GM18870 (cell line): ENCODE data around the gene BAZ1B.
"Not testable (repeated sequence)": the region's sequence is repeated elsewhere in the genome, so short reads cannot be mapped to it uniquely, and the experiment has no call there.

Experiments used
- ATAC-seq: cut with Tn5 transposase; IDR thresholded peaks from one replicate; pipeline ENCODE4 v1.9.1; 2021; ENCODE audit warnings: moderate library complexity; ENCODE audit not compliant: unreplicated experiment

Gene BAZ1B

GRCh38 chr7:73522105-73522872 lies at the start of gene BAZ1B:
Gene BAZ1B, minus strand, starts transcription at chr7:73522293. Its CDS starts 360 bp downstream, at chr7:73521933.
- ATAC-seq = peak; percentile 71

GRCh38 chr7:73570977-73571376 lies 48.9 kb upstream of the BAZ1B start:
- no peak for ATAC-seq

GRCh38 chr7:73570521-73570920 lies 48.4 kb upstream of the BAZ1B start:
- no peak for ATAC-seq

- no peak for ATAC-seq
Measured at GRCh38 chr7:73569042-73569608, 47.0 kb upstream of the BAZ1B start.

GRCh38 chr7:73567846-73568685 lies 46.0 kb upstream of the BAZ1B start:
- no peak for ATAC-seq

- no peak for ATAC-seq
Measured at GRCh38 chr7:73567140-73567539, 45.0 kb upstream of the BAZ1B start.

GRCh38 chr7:73566431-73566830 lies 44.3 kb upstream of the BAZ1B start:
- ATAC-seq = not testable (repeated sequence)

GRCh38 chr7:73565675-73566340 lies 43.7 kb upstream of the BAZ1B start:
- ATAC-seq = no peak

GRCh38 chr7:73560109-73560835 lies 38.2 kb upstream of the BAZ1B start:
- ATAC-seq = no peak

- ATAC-seq = no peak
Measured at GRCh38 chr7:73557397-73558257, 35.5 kb upstream of the BAZ1B start, which contains the start of gene BCL7B. Gene BCL7B, minus strand, starts transcription at chr7:73557690. Its CDS starts 112 bp downstream, at chr7:73557578.

GRCh38 chr7:73557108-73557396 lies 35.0 kb upstream of the BAZ1B start:
- peak; percentile 61 for ATAC-seq

- ATAC-seq = no peak
Measured at GRCh38 chr7:73556208-73557107, 34.4 kb upstream of the BAZ1B start.

GRCh38 chr7:73555411-73555982 lies 33.4 kb upstream of the BAZ1B start:
- no peak for ATAC-seq

GRCh38 chr7:73550093-73550492 lies 28.0 kb upstream of the BAZ1B start:
- ATAC-seq = not testable (repeated sequence)

- no peak for ATAC-seq
Measured at GRCh38 chr7:73549176-73549575, 27.1 kb upstream of the BAZ1B start.

- no peak for ATAC-seq
Measured at GRCh38 chr7:73547841-73548240, 25.7 kb upstream of the BAZ1B start.

- ATAC-seq = no peak
Measured at GRCh38 chr7:73544678-73545077, 22.6 kb upstream of the BAZ1B start.

- ATAC-seq = no peak
Measured at GRCh38 chr7:73541722-73542121, 19.6 kb upstream of the BAZ1B start.
